K562 (cell line): ENCODE data around the gene PFN3. TPM values are rescaled to one million over a fixed set of nuclear protein-coding genes. Genes with fewer than 3 reads are reported as not detected.

Experiments
- ATAC-seq: fragments of 200-7000 bp; cut with Tn5 transposase; 3 replicates; pipeline ENCODE4 v1.9.1; 2020; ENCODE audit warnings: moderate library complexity
- BruUV-seq: library from RNA; stranded (reverse); fragments of 400-500 nt; replicated peaks from 2 replicates; lab custom pipeline; 2021; lab: Mats Ljungman, UMichigan
- CTCF ChIA-PET: fragments of 300-600 bp; formaldehyde crosslinking; extraction: SDS; loops from one replicate; lab custom pipeline; 2021; ENCODE audit warnings: low intra/inter-chr PET ratio; lab: Yijun Ruan, JAX
- POLR2A ChIA-PET: fragments of 300-600, 350-650 bp; sonication (Branson Sonifier 250); formaldehyde crosslinking; extraction: SDS; loops from one replicate; lab custom pipeline; 2021; ENCODE audit warnings: antibody characterized with exemption, inconsistent platforms; lab: Yijun Ruan, JAX
- DNase-seq, 4 experiments: peaks; one replicate each; pipeline versions ENCODE4 v3.0.0 to v3.0.0-alpha.2; 2011 to 2018; ENCODE audit warnings: low spot score in 3 of 4, mixed read lengths in 3 of 4; ENCODE audit errors: extremely low read depth in 1 of 4
- FAIRE-seq: peaks from 2 replicates; lab custom pipeline; 2011; peaks lifted over from hg19 to GRCh38; lab: Jason Lieb, UNC
- H2AFZ ChIP-seq: 2 replicates; pipeline ENCODE4 v1.6.0; 2011; ENCODE audit warnings: low read depth, low read length, control low read depth, inconsistent platforms
- H3K27ac ChIP-seq: fragments of 200-600 bp; 3 replicates; pipeline ENCODE4 v1.8.0; 2011; ENCODE audit warnings: low read depth, mild to moderate bottlenecking, control low read depth, inconsistent platforms, low read length, moderate library complexity, mixed read lengths; ENCODE audit errors: extremely low read depth
- H3K27me3 ChIP-seq, 2 experiments: fragments of 300-600 bp in 1 of 2; 2 replicates in 1 of 2; 3 replicates in 1 of 2; pipeline versions ENCODE4 v1.6.0 to v1.8.0; 2011; ENCODE audit warnings: inconsistent platforms in 2 of 2, low read length in 2 of 2, mild to moderate bottlenecking in 1 of 2, mixed read lengths in 1 of 2, moderate library complexity in 1 of 2; ENCODE audit not compliant: control insufficient read depth in 2 of 2, insufficient read depth in 2 of 2
- H3K36me3 ChIP-seq: fragments of 300-600 bp; 3 replicates; pipeline ENCODE4 v1.8.0; 2011; ENCODE audit warnings: mild to moderate bottlenecking, low read length, inconsistent platforms; ENCODE audit not compliant: control insufficient read depth, insufficient read depth
- H3K4me1 ChIP-seq, 2 experiments: fragments of 200-600 bp in 1 of 2; replicated peaks in 1 of 2; 2 replicates in 1 of 2; 3 replicates in 1 of 2; pipeline versions ENCODE4 v1.5.1 to v1.8.0; 2011; ENCODE audit warnings: inconsistent platforms in 2 of 2, low read length in 2 of 2, mild to moderate bottlenecking in 1 of 2, mixed read lengths in 1 of 2, moderate library complexity in 1 of 2; ENCODE audit not compliant: control insufficient read depth in 2 of 2, insufficient read depth in 2 of 2
- H3K4me2 ChIP-seq: 2 replicates; pipeline ENCODE4 v1.6.1; 2011; ENCODE audit warnings: low read length, control low read depth, inconsistent platforms, mixed read lengths; ENCODE audit not compliant: insufficient read depth
- H3K4me3 ChIP-seq: fragments of 200-600 bp; sonication (generic), shearing (Covaris generic); 2 replicates; pipeline ENCODE4 v1.5.1; 2016; ENCODE audit warnings: control low read depth, inconsistent platforms
- H3K79me2 ChIP-seq: fragments of 200-600 bp; 3 replicates; pipeline ENCODE4 v1.8.0; 2011; ENCODE audit warnings: low read length, inconsistent platforms; ENCODE audit not compliant: control insufficient read depth, insufficient read depth
- H3K9ac ChIP-seq, 2 experiments: 2 replicates each; pipeline versions ENCODE4 v1.6.0 to v1.6.1; 2011; ENCODE audit warnings: low read depth in 2 of 2, low read length in 2 of 2, control low read depth in 1 of 2, inconsistent platforms in 1 of 2, mild to moderate bottlenecking in 1 of 2, mixed read lengths in 1 of 2; ENCODE audit not compliant: insufficient read depth in 1 of 2
- H3K9me1 ChIP-seq: one replicate; pipeline ENCODE4 v1.6.0; 2011; ENCODE audit warnings: inconsistent platforms, mild to moderate bottlenecking, low read length, moderate library complexity; ENCODE audit not compliant: control insufficient read depth, insufficient read depth
- H3K9me3 ChIP-seq: replicated peaks from 2 replicates; pipeline ENCODE4 v1.5.1; 2011; ENCODE audit warnings: low read depth, low read length, inconsistent platforms; ENCODE audit not compliant: control insufficient read depth, insufficient read depth
- H4K20me1 ChIP-seq: replicated peaks from 2 replicates; pipeline ENCODE4 v1.6.1; 2011; ENCODE audit warnings: low read length, inconsistent platforms, mixed read lengths; ENCODE audit not compliant: control insufficient read depth, insufficient read depth
- HDAC6 ChIP-seq: IDR thresholded peaks from 2 replicates; pipeline ENCODE4 v1.6.1; 2012; ENCODE audit warnings: low read depth, mild to moderate bottlenecking, control low read depth, inconsistent platforms, low read length, moderate library complexity
- POLR2G ChIP-seq: fragments of 200-400 bp; formaldehyde crosslinking; IDR thresholded peaks from 2 replicates; pipeline ENCODE4 v1.6.1; 2017; ENCODE audit warnings: low read depth, mild to moderate bottlenecking, antibody characterized with exemption, low read length, moderate library complexity
- WGBS: fragments of 100-300 bp; shearing (Covaris generic); methylation state at CpG from one replicate; pipeline ENCODE4 v1.1.6; 2016; ENCODE audit warnings: low coverage, mixed read lengths; ENCODE audit not compliant: insufficient coverage; ENCODE audit errors: missing lambda C conversion rate; 5-methylcytosine and 5-hydroxymethylcytosine counted together
- in situ Hi-C: fragments of 300-500 bp; cut with MboI; formaldehyde crosslinking; loops from 4 replicates; pipeline ENCODE4 v1.15.0; 2018; ENCODE audit warnings: inconsistent platforms, mixed read lengths
- intact Hi-C: fragments of 100-400 bp; cut with micrococcal nuclease; formaldehyde crosslinking; loops from 2 replicates; pipeline ENCODE4 v1.14.2; 2022
- polyA plus RNA-seq, 8 experiments: library from polyadenylated mRNA; depleted of rRNA in 4 of 8; stranded (reverse) in 5 of 8; unstranded in 3 of 8; fragments of >200 nt; fragmentation: Nextera tagmentation in 2 of 8; fragmentation: Illumina TruSeq in 1 of 8; extraction: Ambion mirVana in 2 of 8; extraction: Trizol in 1 of 8; gene quantifications; 2 replicates each; pipeline versions ENCODE4 v1.2.1 to v1.2.3, GENCODE V29; 2011 to 2014; ENCODE audit warnings: inconsistent platforms in 1 of 8, missing spikeins in 1 of 8
- total RNA-seq, 7 experiments: library from RNA; depleted of rRNA in 6 of 7; stranded (reverse); fragments of >200 nt in 6 of 7; fragmentation: Illumina TruSeq in 2 of 7; extraction: Trizol in 2 of 7; gene quantifications; 2 replicates each; pipeline versions ENCODE4 v1.2.1 to v1.2.3, GENCODE V29; 2011 to 2021; ENCODE audit warnings: low replicate concordance in 1 of 7

Gene PFN3
- total and polyA plus RNA-seq, 9 of the 15 experiments (the other 6 are each of a cell fraction or from before 2014, with no cell fraction given), result not detected

DNA sequence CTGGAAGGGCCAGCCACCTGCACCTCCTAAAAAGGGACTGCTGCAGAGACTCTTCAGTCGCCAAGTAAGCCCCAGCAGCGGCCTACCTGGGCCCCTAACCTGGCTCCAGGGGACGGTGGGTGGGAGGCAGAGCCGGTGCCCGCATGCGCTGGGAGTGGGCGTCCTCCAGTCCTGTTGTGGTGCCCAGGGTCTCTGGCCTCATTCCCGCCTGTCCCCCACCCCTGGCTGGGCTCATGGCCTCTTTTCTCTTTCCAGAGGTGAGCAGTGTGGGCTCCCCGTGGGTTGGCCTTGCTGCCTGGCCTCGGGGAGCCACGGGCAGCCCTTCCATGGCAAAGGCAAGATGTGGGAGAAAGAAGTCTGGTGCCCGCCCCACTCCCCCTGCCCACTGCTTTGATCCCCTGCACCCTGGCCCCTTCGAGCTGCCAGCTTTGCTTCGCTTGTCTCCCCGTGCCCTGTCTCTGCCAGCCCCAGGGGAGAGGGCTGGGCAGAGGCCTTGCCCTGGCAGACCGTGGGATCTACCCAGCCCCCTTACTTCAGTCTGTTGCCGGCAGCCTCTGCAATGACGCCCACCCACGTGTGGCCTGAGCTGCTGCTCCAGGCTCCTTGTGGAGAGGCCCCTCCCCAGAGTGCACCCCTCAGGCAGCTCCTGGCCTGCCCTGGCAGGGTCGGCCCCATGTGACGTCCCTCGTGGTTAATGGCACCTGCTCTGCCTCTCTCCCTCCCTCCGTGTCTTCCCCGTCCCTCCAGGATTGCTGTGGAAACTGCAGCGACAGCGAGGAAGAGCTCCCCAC lies 40.7 kb upstream of the PFN3 start:
- TF ChIP-seq POLR2G (peak; percentile 52; the same call in 1 of the 2 replicates), HDAC6 (no peak)
- 90% methylated on average over 17 of the region's 26 CpGs for WGBS
- H2AFZ ChIP-seq, result no peak overlapping the region
- H3K27ac ChIP-seq, result no peak overlapping the region
- H3K4me3 ChIP-seq, result no peak overlapping the region
- no peak for DNase-seq
- no peak for FAIRE-seq
- H3K9me1 ChIP-seq, result peaks cover 3% of the 10 kb centered on the region
- POLR2A ChIA-PET, result interaction anchor here (1.0 to 11.8 kb wide), 5 partner anchors 8 to 80 kb away, joined by 3 to 210 read pairs (median 5); partner anchors contain the start of gene GRK6
- CTCF ChIA-PET, result no interaction called here
- no peaks in the 10 kb centered on the region for H3K79me2 ChIP-seq
- H3K27me3 ChIP-seq, result no peaks in the 10 kb centered on the region
- peak overlapping the region in 1 of 2 experiments; percentile 33; a peak in 1 of 4 replicates for H3K9ac ChIP-seq
- H4K20me1 ChIP-seq, result peaks cover 29% of the 10 kb centered on the region; the same call in 1 of the 2 replicates
- no peaks in the 10 kb centered on the region for H3K9me3 ChIP-seq
- H3K4me2 ChIP-seq, result no peak overlapping the region
- in situ Hi-C loops (no loop called here), intact Hi-C loops (no loop called here)
- ATAC-seq, result no peak
- H3K4me1 ChIP-seq, result peaks cover 17 to 46% of the 10 kb centered on the region in 2 experiments; a peak in 4 of 5 replicates
- BruUV-seq, result no TSS peak
- H3K36me3 ChIP-seq, result peaks cover 67% of the 10 kb centered on the region; the same call in 2 of the 3 replicates
